ENCODE measurements around the gene PAPPA.

GRCh38 chr9:116303886-116304538, 150.4 kb downstream of the PAPPA start:
- TF ChIP-seq MAX (IDR thresholded peaks at IDR 0.05; ENCODE audit: low read depth, low read length) (no peak), CTCF (IDR thresholded peaks at IDR 0.05; ENCODE audit: low read depth, low read length) (no peak)
